Mesothelial cell of epicardium (in vitro differentiated cells): ENCODE measurements around the gene PRKAR1B. TPM values are rescaled to one million over a fixed set of nuclear protein-coding genes. Genes with fewer than 3 reads are reported as not detected.

ENCODE experiments used
- DNase-seq, 2 experiments: peaks; one replicate each; pipeline ENCODE4 v3.0.0; 2021; ENCODE audit warnings: low spot score in 2 of 2; ENCODE audit not compliant: unreplicated experiment in 2 of 2
- H3K27ac Mint-ChIP-seq: 2 replicates; pipeline ENCODE4 v1.8.0; 2021; ENCODE audit warnings: mixed read lengths
- H3K27me3 Mint-ChIP-seq: 2 replicates; pipeline ENCODE4 v1.8.0; 2021; ENCODE audit warnings: low read depth, mixed read lengths
- H3K36me3 Mint-ChIP-seq: 2 replicates; pipeline ENCODE4 v1.8.0; 2021; ENCODE audit warnings: mixed read lengths
- H3K4me1 Mint-ChIP-seq: 2 replicates; pipeline ENCODE4 v1.8.0; 2021; ENCODE audit warnings: mixed read lengths
- H3K4me3 Mint-ChIP-seq: 2 replicates; pipeline ENCODE4 v1.8.0; 2021; ENCODE audit warnings: mild to moderate bottlenecking, moderate library complexity, mixed read lengths
- H3K9me3 Mint-ChIP-seq: 2 replicates; pipeline ENCODE4 v1.8.0; 2021; ENCODE audit warnings: mixed read lengths
- CTCF ChIP-seq: fragments of 200-600 bp; sonication (generic); IDR thresholded peaks from one replicate; pipeline ENCODE4 v1.5.0; 2021; ENCODE audit warnings: antibody characterized with exemption; ENCODE audit not compliant: unreplicated experiment
- total RNA-seq: library from RNA; stranded (reverse); gene quantifications from 3 replicates; pipeline ENCODE4 v1.2.1, GENCODE V29; 2021

The PRKAR1B gene
- total RNA-seq, 1 donor from 2014 or later = 50.6 TPM

- H3K4me3 Mint-ChIP-seq = no peak overlapping the region
- no peak for TF ChIP-seq CTCF
- H3K4me1 Mint-ChIP-seq = no peaks in the 10 kb centered on the region
- no peak for DNase-seq
- peaks cover 2% of the 10 kb centered on the region for H3K36me3 Mint-ChIP-seq
- H3K27me3 Mint-ChIP-seq = no peaks in the 10 kb centered on the region
- no peak overlapping the region for H3K27ac Mint-ChIP-seq
- no peaks in the 10 kb centered on the region for H3K9me3 Mint-ChIP-seq
These were observed 95.8 kb downstream of the PRKAR1B start for GRCh38 chr7:631291-631711.

DNA sequence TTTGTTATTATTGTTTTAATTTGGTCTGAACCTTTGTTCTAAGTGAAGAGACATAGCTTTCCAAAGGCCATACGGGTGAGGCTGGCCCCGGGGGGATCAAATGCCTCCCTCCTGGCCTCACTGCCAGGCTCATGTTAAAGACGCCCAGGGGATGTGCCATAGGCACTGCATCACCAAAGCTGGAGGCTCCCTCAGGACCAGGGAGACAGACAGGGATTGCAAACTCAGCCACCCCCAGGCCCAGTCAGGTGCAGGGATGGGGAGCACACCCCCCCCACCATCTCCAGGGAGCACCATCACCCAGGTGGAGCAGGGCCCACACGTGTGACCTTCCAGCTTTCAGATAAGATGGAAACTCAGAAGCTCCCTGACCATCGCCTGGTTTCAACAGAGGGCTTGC, 96.5 kb downstream of the PRKAR1B start:
- Mint-ChIP-seq H3K36me3 (peaks cover 4% of the 10 kb centered on the region), H3K9me3 (peaks cover 4% of the 10 kb centered on the region), H3K4me3 (no peak overlapping the region), H3K27me3 (no peaks in the 10 kb centered on the region), H3K4me1 (no peaks in the 10 kb centered on the region), H3K27ac (no peak overlapping the region)
- no peak for DNase-seq
- no peak for TF ChIP-seq CTCF

- Mint-ChIP-seq H3K4me3 (no peak overlapping the region), H3K27me3 (no peaks in the 10 kb centered on the region), H3K4me1 (no peaks in the 10 kb centered on the region), H3K36me3 (peaks cover 7% of the 10 kb centered on the region), H3K27ac (no peak overlapping the region), H3K9me3 (peaks cover 6% of the 10 kb centered on the region)
- no peak for TF ChIP-seq CTCF
- DNase-seq = no peak
These were observed 97.0 kb downstream of the PRKAR1B start for GRCh38 chr7:630111-630511.

GRCh38 chr7:628826-629225, 98.3 kb downstream of the PRKAR1B start:
- H3K4me3 Mint-ChIP-seq = no peak overlapping the region
- peaks cover 15% of the 10 kb centered on the region for H3K9me3 Mint-ChIP-seq
- no peaks in the 10 kb centered on the region for H3K27me3 Mint-ChIP-seq
- no peak overlapping the region for H3K27ac Mint-ChIP-seq
- no peaks in the 10 kb centered on the region for H3K4me1 Mint-ChIP-seq
- TF ChIP-seq CTCF = no peak
- H3K36me3 Mint-ChIP-seq = peaks cover 15% of the 10 kb centered on the region
- no peak for DNase-seq

- Mint-ChIP-seq H3K36me3 (peaks cover 18% of the 10 kb centered on the region), H3K4me1 (no peaks in the 10 kb centered on the region), H3K4me3 (no peak overlapping the region), H3K27ac (no peak overlapping the region), H3K9me3 (peaks cover 18% of the 10 kb centered on the region), H3K27me3 (no peaks in the 10 kb centered on the region)
- no peak for DNase-seq
- TF ChIP-seq CTCF = no peak
These were observed 98.7 kb downstream of the PRKAR1B start for GRCh38 chr7:628402-628763.
